ENCODE data around the gene UVRAG.

The UVRAG gene

DNA sequence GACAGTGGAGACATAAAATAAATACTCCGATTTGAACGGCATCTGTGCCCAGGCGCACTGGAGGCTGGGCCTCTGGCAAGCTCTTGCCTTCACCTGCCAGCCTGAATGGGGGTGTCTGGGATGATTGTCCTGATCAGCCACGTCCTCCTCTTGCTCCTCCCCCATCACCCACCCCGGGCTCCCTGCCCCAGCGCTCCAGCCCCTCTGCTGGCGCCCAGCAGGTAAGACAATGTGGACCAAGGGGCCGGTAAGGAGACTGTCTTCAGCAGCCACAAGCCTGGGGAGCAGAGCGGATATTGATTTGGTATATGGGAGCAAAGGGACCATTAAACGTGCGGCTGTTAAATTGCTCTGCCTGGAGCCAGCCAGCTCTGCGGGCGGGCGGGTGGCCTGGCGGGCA is 366.4 kb downstream of the UVRAG start:
- no peak for DNase-seq

DNA sequence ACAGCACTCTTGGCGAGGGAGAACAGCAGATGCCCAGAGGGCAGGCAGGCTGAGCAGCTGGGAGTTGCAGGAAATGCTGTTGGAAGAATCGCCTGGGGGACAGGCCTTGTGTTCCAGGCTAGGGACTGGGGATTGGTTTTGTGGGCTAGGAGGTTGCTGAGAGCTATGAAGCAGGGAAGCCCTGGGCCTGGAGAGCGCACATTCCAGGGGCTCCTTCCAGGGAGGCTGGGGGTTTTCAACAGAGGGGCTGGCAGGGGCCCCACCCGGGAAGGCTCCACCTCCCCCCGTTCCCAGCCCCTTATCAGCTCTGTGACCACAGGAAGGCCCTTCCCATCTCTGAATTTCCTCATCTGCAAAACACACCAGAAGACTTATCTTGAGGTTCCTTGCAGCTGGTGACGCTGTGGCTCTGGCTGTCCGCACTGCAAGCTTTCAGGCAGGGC is 369.6 kb downstream of the UVRAG start:
- no peak for DNase-seq

- DNase-seq, result no peak
Observed at GRCh38 chr11:76185511-76185910, 370.5 kb downstream of the UVRAG start.

DNA sequence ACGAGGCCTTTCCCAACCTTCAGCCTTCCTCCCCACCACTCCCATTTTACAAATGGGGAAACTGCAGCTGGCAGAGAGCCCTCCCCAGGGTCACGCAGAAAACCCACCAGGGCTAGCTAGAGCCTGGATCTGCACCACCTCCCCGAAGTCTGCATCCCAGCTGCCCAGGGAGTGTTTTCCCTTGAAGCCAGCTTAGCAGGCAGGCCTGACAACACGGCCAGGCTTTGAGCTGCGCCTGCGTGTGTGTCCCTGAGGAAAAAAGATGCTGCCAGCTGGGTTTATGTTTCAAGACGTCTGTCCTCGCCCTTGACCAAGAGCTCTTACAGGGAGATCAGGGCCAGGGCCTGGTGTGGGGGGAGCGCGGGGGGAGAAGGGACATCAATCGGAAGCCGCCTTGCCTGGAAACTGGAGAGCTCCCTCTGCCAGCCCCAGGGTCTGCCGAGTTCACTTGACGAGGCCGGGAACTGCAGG is 371.0 kb downstream of the UVRAG start:
- DNase-seq, result no peak

GRCh38 chr11:76186776-76187279 is 371.8 kb downstream of the UVRAG start:
- no peak for DNase-seq

- DNase-seq, result no peak
Observed at GRCh38 chr11:76188873-76189272, 373.9 kb downstream of the UVRAG start.

DNA sequence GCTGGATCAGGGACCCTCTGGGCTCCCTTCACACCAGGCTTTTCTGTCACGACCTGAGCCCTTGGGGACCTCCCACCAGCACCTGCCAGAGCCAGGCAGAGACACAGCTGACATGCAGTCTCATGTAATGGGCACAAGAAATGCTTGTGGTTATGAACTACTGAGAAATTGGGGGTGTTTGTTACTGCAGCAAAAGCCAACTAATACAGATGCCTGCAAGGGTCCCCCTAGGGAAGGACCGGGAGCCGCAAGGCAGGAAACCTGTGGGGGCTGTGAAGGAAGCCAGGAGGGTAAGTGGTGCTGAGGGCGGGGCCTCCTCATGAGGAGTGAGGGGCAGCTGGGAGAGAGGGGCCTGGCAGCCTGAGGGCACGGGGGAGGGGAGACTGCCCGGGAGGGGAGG is 374.7 kb downstream of the UVRAG start:
- no peak for DNase-seq

- DNase-seq, result no peak
Observed at GRCh38 chr11:76190376-76190775, 375.4 kb downstream of the UVRAG start.

All from COR-L47 (cell line).